Caco-2 (cell line): ENCODE data around the gene IARS1. TPM values are rescaled to one million over a fixed set of nuclear protein-coding genes. Genes with fewer than 3 reads are reported as not detected.

Experiments used
- Bru-seq: library from RNA; stranded (reverse); fragments of 400-500 nt; gene quantifications from one replicate; lab custom pipeline; 2021; lab: Mats Ljungman, UMichigan
- BruChase-seq, 2 experiments: library from RNA; stranded (reverse); fragments of 400-500 nt; gene quantifications; one replicate each; lab custom pipeline; 2021; lab: Mats Ljungman, UMichigan
- BruUV-seq: library from RNA; stranded (reverse); fragments of 400-500 nt; replicated peaks from 2 replicates; lab custom pipeline; 2021; lab: Mats Ljungman, UMichigan
- CTCF ChIA-PET: fragments of 300-600 bp; sonication (Branson Sonifier 250); formaldehyde crosslinking; loops from one replicate; lab custom pipeline; 2022; ENCODE audit warnings: antibody characterized with exemption; lab: Charles Lee
- POLR2A ChIA-PET: fragments of 300-600 bp; sonication (Branson Sonifier 250); formaldehyde crosslinking; loops from one replicate; lab custom pipeline; 2022; ENCODE audit warnings: antibody characterized with exemption; lab: Charles Lee
- DNase-seq, 2 experiments: peaks; one replicate each; pipeline versions ENCODE4 v3.0.0 to v3.0.0-alpha.2; 2020 to 2022
- H3K27me3 ChIP-seq: replicated peaks from 2 replicates; pipeline ENCODE4 v1.6.0; 2011; ENCODE audit warnings: low read length; ENCODE audit not compliant: control insufficient read depth, insufficient read depth
- H3K36me3 ChIP-seq: 2 replicates; pipeline ENCODE4 v1.5.1; 2011; ENCODE audit warnings: low read length; ENCODE audit not compliant: control insufficient read depth, insufficient read depth
- H3K4me1 ChIP-seq: fragments of 250-450 bp; sonication (Bioruptor Pico); 2 replicates; pipeline ENCODE4 v1.5.1; 2020; ENCODE audit warnings: mild to moderate bottlenecking
- H3K4me3 ChIP-seq: 2 replicates; pipeline ENCODE4 v1.5.1; 2011; ENCODE audit warnings: low read depth, mild to moderate bottlenecking, control low read depth, low read length
- H3K9me3 ChIP-seq: fragments of 250-450 bp; sonication (Bioruptor Pico); 2 replicates; pipeline ENCODE4 v1.5.1; 2020; ENCODE audit warnings: mild to moderate bottlenecking, moderate library complexity
- H3K27ac Mint-ChIP-seq: one replicate; pipeline ENCODE4 v1.8.0; 2022; ENCODE audit warnings: mixed read lengths; ENCODE audit not compliant: unreplicated experiment
- H3K27me3 Mint-ChIP-seq: one replicate; pipeline ENCODE4 v1.8.0; 2022; ENCODE audit warnings: mixed read lengths; ENCODE audit not compliant: insufficient read depth, unreplicated experiment
- H3K36me3 Mint-ChIP-seq: one replicate; pipeline ENCODE4 v1.8.0; 2022; ENCODE audit warnings: mild to moderate bottlenecking, mixed read lengths; ENCODE audit not compliant: insufficient read depth, unreplicated experiment
- H3K4me1 Mint-ChIP-seq: one replicate; pipeline ENCODE4 v1.8.0; 2022; ENCODE audit warnings: low read depth, mixed read lengths; ENCODE audit not compliant: unreplicated experiment
- H3K4me3 Mint-ChIP-seq: one replicate; pipeline ENCODE4 v1.8.0; 2022; ENCODE audit warnings: mild to moderate bottlenecking, moderate library complexity, mixed read lengths; ENCODE audit not compliant: unreplicated experiment
- H3K9me3 Mint-ChIP-seq: one replicate; pipeline ENCODE4 v1.8.0; 2022; ENCODE audit warnings: mixed read lengths; ENCODE audit not compliant: unreplicated experiment
- CTCF ChIP-seq, 2 experiments: fragments of 200-600 bp in 1 of 2; IDR thresholded peaks; 1 replicate in 1 of 2; 2 replicates in 1 of 2; pipeline versions ENCODE4 v1.5.1 to v1.8.0; 2011 to 2022; ENCODE audit warnings: antibody characterized with exemption in 1 of 2, control low read depth in 1 of 2, inconsistent platforms in 1 of 2, low read depth in 1 of 2, low read length in 1 of 2, mild to moderate bottlenecking in 1 of 2, moderate library complexity in 1 of 2; ENCODE audit not compliant: insufficient read depth in 1 of 2, severe bottlenecking in 1 of 2, unreplicated experiment in 1 of 2
- intact Hi-C: fragments of 100-400 bp; cut with micrococcal nuclease; formaldehyde crosslinking; loops from one replicate; pipeline ENCODE4 v1.10.0; 2022; ENCODE audit not compliant: unreplicated experiment
- long read RNA-seq: library from polyadenylated mRNA; stranded (forward); transcript quantifications from one replicate; pipeline ENCODE4 v2.0.0, GENCODE V29; 2022
- total RNA-seq: library from RNA; stranded (reverse); gene quantifications from 2 replicates; pipeline ENCODE4 v1.2.3, GENCODE V29; 2022

Gene IARS1
- total RNA-seq (127 and 138 TPM in 2 replicates), Bru-seq, nascent RNA (percentile 92 among the genes with signal in this experiment), BruChase-seq, experiment 1, labeled RNA remaining after a 2-hour chase (percentile 91 among the genes with signal in this experiment), BruChase-seq, experiment 2, labeled RNA remaining after a 6-hour chase (percentile 92 among the genes with signal in this experiment)
- long read RNA-seq, full-length matches to known transcripts: 46 of 233 reads
- long read RNA-seq, partial matches to known transcripts: 133 of 233 reads
- long read RNA-seq, other reads (novel, unspliced or antisense): 54 of 233 reads

GRCh38 chr9:92293452-92294296, at the start of gene IARS1:
TSS of gene IARS1 (minus strand) at chr9:92293697. CDS start at chr9:92289419, 4,278 bp downstream.
- peaks cover 54% of the 10 kb centered on the region for H3K36me3 Mint-ChIP-seq
- H3K4me3 ChIP-seq: peak within 1 kb of the TSS; percentile 80
- no peaks in the 10 kb centered on the region for H3K27me3 Mint-ChIP-seq
- H3K27ac Mint-ChIP-seq: peak within 1 kb of the TSS; percentile 98
- H3K4me1 Mint-ChIP-seq: peaks cover 7% of the 10 kb centered on the region
- intact Hi-C loops: no loop called here
- H3K36me3 ChIP-seq: no peaks in the 10 kb centered on the region
- peak within 1 kb of the TSS; percentile 92 for H3K4me3 Mint-ChIP-seq
- TF ChIP-seq CTCF (IDR thresholded peaks at IDR 0.05; ENCODE audit: insufficient read depth in 1 of 2, low read depth in 1 of 2, low read length in 1 of 2, severe bottlenecking in 1 of 2, unreplicated experiment in 1 of 2): peak in 1 of 2 experiments; percentile 39
- no peaks in the 10 kb centered on the region for H3K27me3 ChIP-seq
- TSS peak; percentile 93 for BruUV-seq
- peak; percentile 96 to 97 for DNase-seq
- H3K4me1 ChIP-seq: peaks cover 9% of the 10 kb centered on the region; the same call in 1 of the 2 replicates
- H3K9me3 Mint-ChIP-seq: no peaks in the 10 kb centered on the region
- CTCF ChIA-PET: no interaction called here
- H3K9me3 ChIP-seq: no peaks in the 10 kb centered on the region
- POLR2A ChIA-PET: no interaction called here

- no peak overlapping the region for H3K27ac Mint-ChIP-seq
- no peaks in the 10 kb centered on the region for H3K36me3 ChIP-seq
- no peaks in the 10 kb centered on the region for H3K9me3 Mint-ChIP-seq
- no peaks in the 10 kb centered on the region for H3K36me3 Mint-ChIP-seq
- DNase-seq: no peak
- H3K4me3 Mint-ChIP-seq: no peak overlapping the region
- no peaks in the 10 kb centered on the region for H3K27me3 ChIP-seq
- no peaks in the 10 kb centered on the region for H3K27me3 Mint-ChIP-seq
- CTCF ChIA-PET: no interaction called here
- H3K4me1 Mint-ChIP-seq: no peaks in the 10 kb centered on the region
- H3K4me3 ChIP-seq: no peak overlapping the region
- no peak for TF ChIP-seq CTCF (IDR thresholded peaks at IDR 0.05; ENCODE audit: insufficient read depth in 1 of 2, low read depth in 1 of 2, low read length in 1 of 2, severe bottlenecking in 1 of 2, unreplicated experiment in 1 of 2)
- no peaks in the 10 kb centered on the region for H3K9me3 ChIP-seq
- intact Hi-C loops: no loop called here
- no TSS peak for BruUV-seq
- POLR2A ChIA-PET: no interaction called here
- no peaks in the 10 kb centered on the region for H3K4me1 ChIP-seq
Observed at GRCh38 chr9:92342825-92343488, 49.5 kb upstream of the IARS1 start.

GRCh38 chr9:92341578-92341977, 48.1 kb upstream of the IARS1 start:
- POLR2A ChIA-PET: no interaction called here
- intact Hi-C loops: no loop called here
- no peak overlapping the region for H3K4me3 ChIP-seq
- H3K36me3 ChIP-seq: no peaks in the 10 kb centered on the region
- H3K9me3 ChIP-seq: no peaks in the 10 kb centered on the region
- BruUV-seq: no TSS peak
- H3K27me3 ChIP-seq: no peaks in the 10 kb centered on the region
- Mint-ChIP-seq H3K9me3 (no peaks in the 10 kb centered on the region), H3K27ac (no peak overlapping the region), H3K36me3 (no peaks in the 10 kb centered on the region), H3K4me1 (no peaks in the 10 kb centered on the region), H3K4me3 (no peak overlapping the region), H3K27me3 (no peaks in the 10 kb centered on the region)
- DNase-seq: no peak
- TF ChIP-seq CTCF (IDR thresholded peaks at IDR 0.05; ENCODE audit: insufficient read depth in 1 of 2, low read depth in 1 of 2, low read length in 1 of 2, severe bottlenecking in 1 of 2, unreplicated experiment in 1 of 2): no peak
- no peaks in the 10 kb centered on the region for H3K4me1 ChIP-seq
- CTCF ChIA-PET: no interaction called here
